Panc1 (cell line): ENCODE measurements around the gene IL22. TPM values are rescaled to one million over a fixed set of nuclear protein-coding genes. Genes with fewer than 3 reads are reported as not detected.

Experiments
- ATAC-seq: fragments of 200-7000 bp; cut with Tn5 transposase; 2 replicates; pipeline ENCODE4 v1.9.1; 2020; ENCODE audit warnings: mild to moderate bottlenecking, moderate library complexity
- BruUV-seq: library from RNA; stranded (reverse); fragments of 400-500 nt; replicated peaks from 2 replicates; lab custom pipeline; 2021; lab: Mats Ljungman, UMichigan
- CTCF ChIA-PET: fragments of 300-600 bp; sonication (Branson Sonifier 250); formaldehyde crosslinking; loops from one replicate; lab custom pipeline; 2022; ENCODE audit warnings: antibody characterized with exemption; lab: Charles Lee
- POLR2A ChIA-PET: fragments of 300-600 bp; sonication (Branson Sonifier 250); formaldehyde crosslinking; loops from one replicate; lab custom pipeline; 2022; ENCODE audit warnings: antibody characterized with exemption; lab: Charles Lee
- DNase-seq: peaks from one replicate; pipeline ENCODE4 v3.0.0-alpha.2; 2010; ENCODE audit warnings: low read depth, low spot score
- H3K27ac ChIP-seq: 2 replicates; pipeline ENCODE4 v1.5.1; 2011; ENCODE audit warnings: mild to moderate bottlenecking, low read length, inconsistent platforms
- H3K27me3 ChIP-seq: fragments of 200-500 bp; sonication (Bioruptor generic); 2 replicates; pipeline ENCODE4 v1.6.0; 2014; ENCODE audit warnings: low read length, inconsistent platforms; ENCODE audit not compliant: control insufficient read depth, insufficient read depth
- H3K36me3 ChIP-seq: fragments of 200-500 bp; sonication (Bioruptor generic); 2 replicates; pipeline ENCODE4 v1.5.1; 2014; ENCODE audit warnings: inconsistent platforms, mild to moderate bottlenecking, low read length, moderate library complexity; ENCODE audit not compliant: control insufficient read depth, insufficient read depth
- H3K4me1 ChIP-seq: 2 replicates; pipeline ENCODE4 v1.5.1; 2011; ENCODE audit warnings: inconsistent platforms, mild to moderate bottlenecking, low read length, moderate library complexity; ENCODE audit not compliant: control insufficient read depth, insufficient read depth
- H3K4me3 ChIP-seq, 2 experiments: 2 replicates each; pipeline ENCODE4 v1.5.1; 2011 to 2012; ENCODE audit warnings: low read depth in 2 of 2, low read length in 2 of 2, mild to moderate bottlenecking in 2 of 2, inconsistent platforms in 1 of 2, moderate library complexity in 1 of 2
- H3K9me3 ChIP-seq: fragments of 200-500 bp; sonication (Bioruptor generic); 2 replicates; pipeline ENCODE4 v1.5.1; 2014; ENCODE audit warnings: low read depth, mild to moderate bottlenecking, inconsistent platforms, low read length, moderate library complexity; ENCODE audit not compliant: control insufficient read depth, insufficient read depth
- CTCF ChIP-seq: fragments of 450-650 bp; IDR thresholded peaks from 2 replicates; pipeline ENCODE4 v1.5.1; 2017; ENCODE audit warnings: mild to moderate bottlenecking
- POLR2AphosphoS5 ChIP-seq: IDR thresholded peaks from 2 replicates; pipeline ENCODE4 v1.6.1; 2012; ENCODE audit warnings: mild to moderate bottlenecking, low read depth, low read length, moderate library complexity
- REST ChIP-seq, 2 experiments: IDR thresholded peaks; 2 replicates each; pipeline ENCODE4 v1.6.1; 2011 to 2012; ENCODE audit warnings: low read depth in 2 of 2, control low read depth in 1 of 2, low read length in 1 of 2, mild to moderate bottlenecking in 1 of 2, moderate library complexity in 1 of 2; ENCODE audit not compliant: insufficient read depth in 1 of 2
- SIN3A ChIP-seq: IDR thresholded peaks from 2 replicates; pipeline ENCODE4 v1.6.1; 2012; ENCODE audit warnings: low read depth, mild to moderate bottlenecking, low read length, moderate library complexity, borderline replicate concordance; ENCODE audit not compliant: insufficient read depth
- TCF7L2 ChIP-seq: IDR thresholded peaks from 2 replicates; pipeline ENCODE4 v1.6.1; 2011; ENCODE audit warnings: mild to moderate bottlenecking, low read depth, low read length, inconsistent platforms
- in situ Hi-C: cut with HindIII; loops from 2 replicates; pipeline ENCODE4 v1.10.0; 2016; ENCODE audit warnings: low sequenced_read_pairs, low pct_unique_long_range_greater_than_20kb
- intact Hi-C: fragments of 100-400 bp; cut with micrococcal nuclease; formaldehyde crosslinking; loops from one replicate; pipeline ENCODE4 v1.10.0; 2022; ENCODE audit not compliant: unreplicated experiment
- total RNA-seq: library from RNA; stranded (reverse); gene quantifications from one replicate; pipeline ENCODE4 v1.2.1, GENCODE V29; 2021; ENCODE audit not compliant: unreplicated experiment

Gene IL22
- total RNA-seq, 1 experiment from 2014 or later: not detected

GRCh38 chr12:68235576-68235975 is 17.8 kb downstream of the IL22 start:
- ChIA-PET POLR2A (no interaction called here), CTCF (interaction anchor here (0.6 to 1.2 kb wide), 2 partner anchors 82 to 172 kb away, joined by 4 read pairs; no protein-coding TSS in a partner anchor)
- Histone ChIP-seq H3K36me3 (no peaks in the 10 kb centered on the region), H3K4me1 (peaks cover 18% of the 10 kb centered on the region), H3K27me3 (no peaks in the 10 kb centered on the region), H3K4me3 (no peak overlapping the region), H3K9me3 (no peaks in the 10 kb centered on the region), H3K27ac (no peak overlapping the region)
- TF ChIP-seq TCF7L2 (no peak), REST (IDR thresholded peaks at IDR 0.05; ENCODE audit: insufficient read depth in 1 of 2, low read depth in 2 of 2, low read length in 1 of 2) (no peak), POLR2AphosphoS5 (no peak), CTCF (no peak), SIN3A (no peak)
- intact Hi-C loops (no loop called here), in situ Hi-C loops (no loop called here)
- ATAC-seq (no peak), DNase-seq (no peak)
- BruUV-seq: no TSS peak

- no peak overlapping the region for H3K27ac ChIP-seq
- BruUV-seq: no TSS peak
- ChIA-PET POLR2A (no interaction called here), CTCF (no interaction called here)
- in situ Hi-C loops (no loop called here), intact Hi-C loops (no loop called here)
- H3K36me3 ChIP-seq: no peaks in the 10 kb centered on the region
- no peaks in the 10 kb centered on the region for H3K27me3 ChIP-seq
- ATAC-seq (no peak), DNase-seq (no peak)
- no peak overlapping the region for H3K4me3 ChIP-seq
- H3K9me3 ChIP-seq: no peaks in the 10 kb centered on the region
- TF ChIP-seq SIN3A (no peak), CTCF (no peak), TCF7L2 (no peak)
- peaks cover 10% of the 10 kb centered on the region for H3K4me1 ChIP-seq
Measured at GRCh38 chr12:68234140-68234539, 19.3 kb downstream of the IL22 start.
